Activated CD8-positive, alpha-beta memory T cell treated with anti-CD3 and anti-CD28 coated beads for 36 hours (primary cell): ENCODE data around the gene HSD17B8. TPM values are rescaled to one million over a fixed set of nuclear protein-coding genes. Genes with fewer than 3 reads are reported as not detected.
"Not testable (repeated sequence)": the region's sequence is repeated elsewhere in the genome, so short reads cannot be mapped to it uniquely, and the experiment has no call there.

ENCODE experiments used
- CTCF ChIA-PET: fragments of 350-600 bp; sonication (Branson Sonifier 250); formaldehyde crosslinking; loops from one replicate; lab custom pipeline; 2021; ENCODE audit warnings: antibody characterized with exemption; lab: Charles Lee
- POLR2A ChIA-PET: fragments of 350-600 bp; sonication (Branson Sonifier 250); formaldehyde crosslinking; loops from one replicate; lab custom pipeline; 2021; ENCODE audit warnings: antibody characterized with exemption; lab: Charles Lee
- total RNA-seq, 2 experiments: library from RNA; stranded (reverse); gene quantifications; one replicate each; pipeline ENCODE4 v1.2.3, GENCODE V29; 2021

Gene HSD17B8
- total RNA-seq, 2 experiments from 2014 or later: 20.6 to 25.4 TPM

DNA sequence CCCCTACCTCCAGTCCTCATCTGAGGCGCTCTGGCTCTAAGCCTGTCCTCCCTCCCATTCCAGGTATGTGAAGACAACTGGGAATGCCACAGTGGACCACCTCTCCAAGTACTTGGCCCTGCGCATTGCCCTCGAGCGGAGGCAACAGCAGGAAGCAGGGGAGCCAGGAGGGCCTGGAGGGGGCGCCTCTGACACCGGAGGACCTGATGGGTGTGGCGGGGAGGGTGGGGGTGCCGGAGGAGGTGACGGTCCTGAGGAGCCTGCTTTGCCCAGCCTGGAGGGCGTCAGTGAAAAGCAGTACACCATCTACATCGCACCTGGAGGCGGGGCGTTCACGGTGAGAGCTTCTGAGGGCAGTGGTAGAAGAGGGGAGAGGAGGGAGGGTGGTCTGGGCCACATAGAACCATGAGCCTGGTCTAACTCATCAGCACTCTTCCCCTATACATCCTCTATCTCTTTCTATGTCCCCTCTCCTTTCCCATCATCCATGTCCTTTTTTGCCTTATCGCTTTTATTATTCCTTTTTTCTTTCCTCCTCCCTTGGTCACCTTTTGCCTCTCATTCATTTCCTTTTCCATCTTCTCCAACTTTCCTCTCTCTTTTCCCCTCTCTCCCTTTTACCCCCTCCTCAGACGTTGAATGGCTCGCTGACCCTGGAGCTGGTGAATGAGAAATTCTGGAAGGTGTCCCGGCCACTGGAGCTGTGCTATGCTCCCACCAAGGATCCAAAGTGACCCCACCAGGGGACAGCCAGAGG lies 7.4 kb downstream of the HSD17B8 start:
- ChIA-PET POLR2A (no interaction called here), CTCF (interaction anchor here (1.1 kb wide), 1 partner anchor 21 kb away, joined by 3 read pairs; no protein-coding TSS in a partner anchor)

DNA sequence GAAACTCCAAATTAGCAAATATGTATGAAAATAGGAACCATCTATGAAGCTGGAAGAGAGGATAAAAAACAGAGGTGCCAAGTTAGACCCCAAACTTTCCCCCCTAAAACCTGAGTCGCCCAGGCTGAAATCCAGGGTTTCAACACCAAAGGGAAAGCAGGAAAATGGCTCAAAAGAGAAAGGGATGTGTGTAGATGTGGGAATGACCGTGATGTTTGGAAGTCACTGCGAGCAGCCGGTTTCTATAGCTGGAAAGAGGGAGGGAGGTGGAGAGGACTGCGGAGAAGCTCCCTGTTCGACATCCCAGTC lies 8.4 kb downstream of the HSD17B8 start:
- CTCF ChIA-PET: interaction anchor here (1.2 kb wide), 1 partner anchor 15 kb away, joined by 4 read pairs; no protein-coding TSS in a partner anchor
- POLR2A ChIA-PET: no interaction called here

DNA sequence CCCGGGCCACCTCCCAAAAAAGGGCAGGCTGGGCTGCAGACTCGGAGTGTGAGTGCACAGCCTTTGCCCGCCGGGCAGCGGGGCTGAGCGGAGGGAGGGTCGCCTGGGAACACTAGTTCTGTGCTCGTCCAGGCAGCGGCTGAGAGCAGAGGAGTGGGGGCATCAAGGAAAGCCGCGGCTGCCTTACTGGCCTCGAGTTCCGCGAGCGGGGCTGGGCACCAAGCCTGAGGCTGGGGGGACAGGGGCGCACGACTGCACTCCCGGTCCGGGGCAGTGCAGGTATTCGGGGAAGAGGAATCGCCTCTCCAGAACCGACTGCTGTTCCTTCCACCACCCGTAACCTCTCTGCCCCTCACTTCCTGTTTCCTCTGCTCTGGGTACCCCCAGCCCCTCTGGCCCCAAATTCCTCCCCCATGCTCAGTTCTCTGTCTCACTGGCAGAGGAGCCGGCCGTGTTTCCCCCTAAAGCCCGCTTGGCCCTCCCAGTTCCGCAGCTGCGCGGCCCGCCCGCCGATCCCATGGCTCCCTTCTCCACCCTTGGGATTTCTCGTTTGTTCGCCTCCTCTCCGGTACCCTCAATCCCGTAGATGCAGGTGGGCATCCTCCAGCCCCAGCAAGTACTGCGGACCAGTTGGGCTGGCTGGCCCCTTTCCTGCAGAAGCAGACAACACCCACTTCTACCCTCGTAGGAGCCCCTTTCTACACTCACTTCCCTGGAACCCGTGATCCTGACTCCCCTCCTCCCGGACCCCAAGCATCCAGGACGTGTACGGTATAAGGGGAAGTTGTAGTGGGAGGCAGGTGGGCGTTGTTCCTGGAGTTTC lies 8.9 kb downstream of the HSD17B8 start:
- CTCF ChIA-PET: interaction anchor here (0.6 to 1.2 kb wide), 2 partner anchors 16 to 120 kb away, joined by 3 to 4 read pairs; no protein-coding TSS in a partner anchor
- POLR2A ChIA-PET: no interaction called here

DNA sequence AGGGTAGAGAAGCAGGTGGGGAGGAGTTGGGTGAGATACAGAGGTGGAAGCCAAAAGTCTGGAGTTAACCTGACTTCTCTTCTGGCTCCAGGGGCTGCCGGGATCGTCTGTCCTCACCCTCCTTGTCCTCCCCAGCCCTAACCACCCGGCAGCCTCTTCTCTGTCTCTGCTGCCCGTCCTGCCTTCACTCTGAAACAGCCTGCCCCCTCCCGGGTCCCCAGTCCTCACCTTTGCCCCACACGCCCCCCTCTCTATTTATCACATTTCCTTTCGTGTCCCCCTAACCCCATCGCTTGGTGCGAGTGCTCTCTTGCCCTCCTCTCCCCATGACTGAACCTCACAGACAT lies 9.5 kb downstream of the HSD17B8 start:
- CTCF ChIA-PET: interaction anchor here (0.6 kb wide), 1 partner anchor 120 kb away, joined by 3 read pairs; no protein-coding TSS in a partner anchor
- POLR2A ChIA-PET: no interaction called here

DNA sequence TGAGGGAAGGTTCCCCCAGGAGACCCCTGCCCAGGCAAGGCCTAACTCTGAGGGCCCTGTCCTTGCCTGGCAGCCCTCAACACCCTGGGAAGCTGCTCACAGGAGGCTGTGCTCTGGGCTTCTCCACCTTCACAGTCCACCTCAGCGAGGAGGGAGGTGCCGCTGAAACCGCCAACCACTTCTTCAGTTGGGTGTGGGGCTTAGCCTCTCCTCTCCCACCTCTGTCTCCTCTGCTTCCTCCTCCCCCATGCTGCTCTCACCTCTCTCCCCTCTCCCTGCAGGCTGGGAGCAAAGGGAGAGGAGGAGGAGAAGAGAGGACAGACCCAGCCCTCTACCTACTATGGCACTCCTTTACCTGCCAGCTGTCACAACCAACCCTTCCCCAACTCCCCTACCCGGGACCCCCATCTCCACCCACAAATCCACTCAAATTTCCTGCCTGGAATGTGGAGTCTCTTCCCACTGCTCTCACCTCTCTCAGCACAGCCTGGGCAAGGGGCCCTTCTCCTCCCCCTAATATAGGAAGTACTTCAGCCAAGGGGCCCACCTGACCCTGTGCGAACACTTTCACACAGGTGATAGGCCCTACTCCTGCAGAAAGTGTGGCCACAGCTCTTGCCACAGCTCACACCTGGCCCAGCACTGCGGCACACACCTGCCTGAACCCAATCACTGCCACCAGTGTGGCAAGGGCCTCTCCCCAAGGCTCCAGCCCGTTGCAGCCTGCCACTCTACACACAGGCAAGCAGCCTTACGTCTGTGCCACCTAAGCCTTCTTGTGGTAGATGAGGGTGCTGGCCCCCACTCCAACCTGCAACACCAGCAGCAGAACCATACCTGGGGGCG lies 11.0 kb downstream of the HSD17B8 start:
- CTCF ChIA-PET: interaction anchor here (1.2 kb wide), 1 partner anchor 33 kb away, joined by 3 read pairs; no protein-coding TSS in a partner anchor
- POLR2A ChIA-PET: no interaction called here

DNA sequence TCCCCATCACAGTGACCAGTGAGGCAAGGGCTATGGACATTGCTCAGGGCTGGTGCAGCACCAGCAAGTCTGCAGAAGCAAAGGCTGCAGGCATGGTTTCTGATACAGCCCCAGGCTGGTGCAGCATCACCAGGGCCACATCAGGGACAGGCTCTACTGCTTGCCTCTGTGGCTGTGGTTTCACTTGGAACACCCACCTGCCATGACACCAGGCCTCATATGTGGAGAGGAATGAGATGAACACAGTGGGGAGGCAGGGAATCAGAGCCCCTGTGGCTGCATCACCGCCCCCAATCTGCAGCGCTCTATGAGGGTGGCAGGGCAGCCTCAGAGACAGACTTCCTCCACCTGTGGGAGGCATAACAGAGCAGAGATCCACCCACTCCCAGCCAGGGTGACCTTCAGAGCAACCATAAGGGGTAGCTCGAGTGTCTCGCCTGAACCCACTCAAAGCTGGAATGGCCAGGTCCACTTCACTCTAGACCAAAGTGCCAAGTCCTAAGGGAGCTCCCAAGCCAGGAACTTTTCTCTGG lies 11.7 kb downstream of the HSD17B8 start:
- CTCF ChIA-PET: no interaction called here
- POLR2A ChIA-PET: no interaction called here

DNA sequence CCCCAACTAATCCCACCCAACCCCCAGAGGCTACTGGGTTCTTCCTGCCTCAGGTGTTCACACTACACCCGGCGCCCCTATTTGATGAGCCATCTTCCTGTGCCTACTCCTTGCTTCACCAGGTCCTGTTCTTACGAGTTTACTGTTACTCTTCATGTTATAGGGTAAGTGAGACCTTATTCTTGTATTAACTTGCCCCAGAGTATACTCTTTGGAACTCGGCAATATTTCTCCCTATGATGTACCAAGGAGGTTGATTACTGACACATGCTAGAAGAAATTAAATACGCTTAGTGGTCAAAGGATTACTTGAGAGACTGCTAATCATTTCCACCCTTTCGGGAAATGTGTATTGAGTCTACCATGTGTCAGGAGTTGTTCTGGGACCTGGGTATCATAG lies 12.8 kb downstream of the HSD17B8 start:
- CTCF ChIA-PET: no interaction called here
- POLR2A ChIA-PET: no interaction called here

DNA sequence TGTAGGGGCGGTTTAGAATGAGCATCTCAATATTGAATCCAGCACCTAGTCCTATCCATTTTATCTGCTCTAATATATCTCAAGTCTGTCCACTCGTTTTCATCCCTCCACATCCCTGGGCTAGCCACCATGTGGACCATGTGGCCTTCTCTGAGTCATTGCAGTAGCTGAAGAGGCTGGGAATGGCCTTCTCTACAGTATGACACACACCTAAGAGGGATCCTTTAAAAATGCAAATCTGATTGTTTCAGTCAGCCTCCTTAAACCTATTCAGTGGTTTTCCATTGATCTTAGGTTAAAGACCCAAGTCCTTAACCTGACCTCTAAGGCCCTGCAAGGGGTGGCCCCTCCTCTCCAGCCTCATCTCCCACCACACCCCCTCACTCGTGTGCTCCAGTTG lies 13.2 kb downstream of the HSD17B8 start:
- POLR2A ChIA-PET: no interaction called here
- CTCF ChIA-PET: no interaction called here

DNA sequence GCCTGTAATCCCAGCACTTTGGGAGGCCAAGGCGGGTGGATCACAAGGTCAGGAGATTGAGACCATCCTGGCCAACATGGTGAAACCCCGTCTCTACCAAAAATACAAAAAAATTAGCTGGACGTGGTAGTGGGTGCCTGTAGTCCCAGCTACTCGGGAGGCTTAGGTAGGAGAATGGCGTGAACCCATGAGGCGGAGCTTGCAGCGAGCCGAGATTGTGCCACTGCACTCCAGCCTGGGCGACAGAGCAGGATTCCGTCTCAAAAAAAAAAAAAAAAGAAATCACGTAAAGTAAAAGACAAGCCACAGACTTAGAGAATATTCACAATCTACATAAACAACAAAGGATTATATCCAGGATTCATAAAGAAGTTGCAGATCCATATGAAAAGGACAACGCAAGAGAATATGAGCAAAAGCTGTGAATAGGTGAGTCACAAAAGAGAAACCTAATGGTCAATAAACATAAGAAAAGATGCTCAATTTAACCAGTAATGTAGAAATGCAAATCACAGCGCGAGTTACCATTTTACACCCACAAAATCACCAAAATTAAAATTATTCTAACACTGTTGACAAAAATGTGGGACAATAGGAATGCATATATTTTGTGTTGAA lies 22.2 kb downstream of the HSD17B8 start:
- POLR2A ChIA-PET: not testable (repeated sequence)
- CTCF ChIA-PET: interaction anchor here (1.0 kb wide), 1 partner anchor 100 kb away, joined by 3 read pairs; no protein-coding TSS in a partner anchor

DNA sequence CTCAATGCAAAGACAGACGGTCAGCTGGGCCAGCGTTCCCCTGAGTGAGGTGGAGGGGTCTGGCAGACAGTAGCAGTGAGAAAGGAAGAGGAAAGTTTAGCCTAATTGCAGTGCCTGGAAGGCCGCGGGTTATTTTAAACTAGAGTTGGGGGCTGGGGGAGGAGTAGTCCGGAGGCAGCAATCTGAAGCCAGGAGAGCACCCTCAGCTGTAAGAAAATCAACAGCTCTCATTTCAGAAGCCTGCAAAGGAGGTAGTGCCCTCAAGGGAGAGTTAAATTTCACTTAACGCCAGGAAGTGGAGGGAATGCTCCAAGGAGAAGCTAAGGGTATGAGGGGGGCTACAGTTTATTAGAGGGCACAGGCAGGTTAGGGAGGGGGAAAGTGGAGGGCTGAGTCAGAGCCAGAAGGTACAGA lies 30.8 kb downstream of the HSD17B8 start:
- ChIA-PET POLR2A (no interaction called here), CTCF (no interaction called here)

DNA sequence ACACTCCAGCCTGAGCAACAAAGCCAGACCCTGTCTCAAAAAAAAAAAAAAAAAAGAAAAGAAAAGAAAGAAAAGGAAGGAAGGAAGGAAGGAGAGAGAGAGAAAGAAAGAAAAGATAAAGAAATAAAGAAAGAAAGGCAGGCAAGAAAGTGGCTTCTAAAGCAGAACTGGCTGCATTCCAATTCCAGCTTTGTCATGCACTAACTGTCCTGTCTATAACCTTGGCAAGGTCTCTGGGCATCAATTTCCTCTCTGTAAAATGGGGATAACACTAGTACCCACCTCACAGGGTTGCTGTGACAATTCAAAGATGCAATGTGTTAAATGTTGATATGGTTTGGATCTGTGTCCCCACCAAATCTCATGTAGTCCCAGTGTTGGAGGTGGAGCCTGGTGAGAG lies 31.9 kb downstream of the HSD17B8 start:
- CTCF ChIA-PET: interaction anchor here (0.7 kb wide), 1 partner anchor 342 kb away, joined by 3 read pairs; no protein-coding TSS in a partner anchor

DNA sequence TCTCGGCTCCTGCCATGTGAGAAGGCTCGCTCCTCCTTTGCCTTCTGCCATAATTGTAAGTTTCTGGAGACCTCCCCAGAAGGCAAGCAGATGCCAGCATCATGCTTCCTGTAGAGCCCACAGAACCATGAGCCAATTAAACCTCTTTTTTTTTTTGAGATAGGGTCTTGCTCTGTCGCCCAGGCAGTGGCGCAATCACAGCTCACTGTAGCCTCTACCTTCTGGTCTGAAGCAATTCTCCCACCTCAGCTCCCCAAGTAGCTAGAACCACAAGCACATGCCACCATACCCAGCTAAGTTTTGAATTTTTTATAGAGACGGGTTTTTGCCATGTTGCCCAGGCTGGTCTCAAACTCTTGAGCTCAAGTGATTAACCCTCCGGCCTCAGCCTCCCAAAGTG lies 32.4 kb downstream of the HSD17B8 start:
- ChIA-PET POLR2A (interaction anchor here (0.5 kb wide), 1 partner anchor 18 kb away, joined by 5 read pairs; no protein-coding TSS in a partner anchor), CTCF (no interaction called here)

More for the DNA sequence above, 31.9 kb downstream of the HSD17B8 start:
- POLR2A ChIA-PET: interaction anchor here (0.5 to 0.6 kb wide), 2 partner anchors 17 to 41 kb away, joined by 3 to 5 read pairs; partner anchors contain the start of gene B3GALT4

DNA sequence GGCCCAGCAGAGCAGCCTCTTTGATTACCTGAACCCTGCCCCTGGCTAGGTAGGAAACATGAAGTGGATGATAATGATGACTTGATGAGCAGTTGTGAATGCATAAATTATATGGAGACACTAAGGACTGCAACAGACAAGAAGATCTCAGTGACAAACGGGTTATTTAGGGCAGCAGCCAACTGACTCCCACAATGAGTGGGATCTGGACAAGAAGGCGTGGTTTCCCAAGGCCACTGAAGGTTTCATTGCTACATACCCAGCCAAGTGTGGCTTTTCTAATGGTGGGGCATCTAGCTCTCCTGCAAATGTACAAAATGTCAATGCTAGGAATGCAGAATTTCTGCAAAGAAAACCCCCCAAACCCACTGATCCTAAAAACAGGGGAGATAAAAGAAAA lies 33.3 kb downstream of the HSD17B8 start:
- ChIA-PET CTCF (interaction anchor here (0.6 to 0.7 kb wide), 2 partner anchors 8 to 86 kb away, joined by 3 to 4 read pairs; no protein-coding TSS in a partner anchor), POLR2A (no interaction called here)

DNA sequence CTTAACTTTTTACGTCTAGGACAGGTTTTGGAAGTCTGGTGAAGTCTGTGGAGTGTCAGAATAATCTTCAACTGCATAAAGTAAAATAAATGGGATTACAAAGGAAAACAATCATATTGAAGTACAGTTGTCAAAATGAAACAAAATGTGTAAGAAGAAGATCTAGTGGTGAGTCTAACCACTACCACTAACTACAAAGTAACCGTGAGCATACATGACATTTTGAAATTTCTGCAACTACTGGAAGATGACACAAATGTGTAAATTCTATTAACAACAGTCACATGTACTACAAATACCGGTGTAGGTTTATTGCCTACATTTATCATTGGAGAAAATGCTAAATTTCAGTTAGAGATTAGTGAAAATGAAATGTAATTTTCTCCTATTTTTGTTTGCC lies 37.5 kb downstream of the HSD17B8 start:
- CTCF ChIA-PET: no interaction called here

DNA sequence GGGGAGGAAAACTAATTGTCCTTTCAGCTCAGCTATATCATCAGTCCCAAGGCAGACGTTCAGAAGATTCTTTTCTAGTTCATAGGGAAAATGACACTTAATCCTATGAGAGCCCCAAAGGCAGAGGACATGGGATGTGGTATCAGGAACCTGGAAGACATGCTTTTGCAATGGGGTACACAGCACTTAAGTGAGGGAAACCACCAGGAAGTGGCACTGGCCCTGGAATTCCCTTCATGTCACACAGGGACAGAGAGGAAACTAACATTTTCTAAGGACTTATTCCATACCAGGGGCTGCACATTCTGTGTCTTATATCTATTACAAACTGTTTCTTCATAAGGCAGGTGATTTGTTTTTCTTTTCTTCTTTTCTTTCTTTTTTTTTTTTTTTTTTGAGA lies 39.0 kb downstream of the HSD17B8 start:
- POLR2A ChIA-PET: interaction anchor here (0.7 kb wide), 1 partner anchor 39 kb away, joined by 4 read pairs; the partner anchor contains the start of gene HSD17B8
- CTCF ChIA-PET: interaction anchor here (0.7 to 1.5 kb wide), 5 partner anchors 46 to 170 kb away, joined by 3 to 6 read pairs (median 3); partner anchors contain the start of gene HLA-DPA1

More for the DNA sequence above, 37.5 kb downstream of the HSD17B8 start:
- POLR2A ChIA-PET: no interaction called here

DNA sequence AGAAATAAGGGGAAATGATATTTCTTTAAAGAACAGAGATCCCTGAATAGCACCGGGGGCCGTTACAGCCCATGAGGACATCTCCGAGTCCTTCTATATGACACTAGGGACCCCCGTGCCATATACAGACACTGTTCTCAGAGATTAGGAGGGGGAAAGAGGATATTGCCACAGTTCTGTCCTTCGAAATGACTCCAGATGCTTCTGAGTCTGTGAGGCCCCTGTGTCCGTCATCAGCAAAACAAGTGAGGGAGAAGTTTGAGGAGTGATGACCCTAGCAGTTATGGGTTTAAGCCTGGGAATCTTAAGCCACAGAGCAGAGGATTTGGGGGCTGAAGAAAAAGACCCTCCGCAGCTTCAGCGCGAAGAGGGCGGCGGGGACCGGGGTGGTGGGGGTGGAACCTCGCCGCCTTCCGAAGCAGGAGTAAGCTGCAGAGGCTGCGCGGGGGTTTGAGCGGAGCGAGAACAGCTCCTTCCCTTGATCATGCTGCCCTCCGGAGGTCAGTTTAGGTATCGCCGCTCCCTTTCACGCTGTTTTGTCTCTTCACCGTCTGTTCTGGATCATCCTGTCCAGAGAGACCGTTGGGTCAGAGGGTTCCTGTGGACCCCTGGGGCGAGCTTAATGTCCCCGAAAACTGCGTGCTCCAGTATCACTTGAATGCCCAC lies 43.7 kb downstream of the HSD17B8 start:
- ChIA-PET CTCF (interaction anchor here (0.5 to 3.0 kb wide), 30 partner anchors 13 to 1701 kb away, joined by 3 to 21 read pairs (median 4); partner anchors contain the start of genes ATP6V1G2, HLA-DOA, HLA-DPB1 and HSD17B8), POLR2A (interaction anchor here (0.7 to 3.6 kb wide), 9 partner anchors 23 to 276 kb away, joined by 3 to 33 read pairs (median 6); partner anchors contain the start of genes B3GALT4, RING1, RPS18 and VPS52)

DNA sequence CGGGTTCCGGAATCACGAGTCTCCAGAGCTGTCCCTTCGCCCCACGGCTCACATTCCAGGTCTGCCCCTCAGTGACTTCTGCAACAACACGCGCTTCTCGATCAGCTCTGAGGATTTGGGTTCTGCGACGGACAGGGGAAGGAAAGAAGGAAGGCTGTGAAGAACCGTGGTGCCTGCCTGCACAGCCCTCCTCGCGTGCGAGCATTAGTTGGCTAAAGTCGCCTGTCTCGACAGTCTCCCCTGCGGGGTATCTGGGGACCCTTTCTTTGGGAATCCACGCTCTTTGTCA lies 44.1 kb downstream of the HSD17B8 start:
- CTCF ChIA-PET: interaction anchor here (0.5 to 3.0 kb wide), 28 partner anchors 13 to 1702 kb away, joined by 3 to 21 read pairs (median 4); partner anchors contain the start of genes ATP6V1G2, HLA-DOA, HLA-DPB1 and HSD17B8
- POLR2A ChIA-PET: interaction anchor here (0.7 to 3.6 kb wide), 9 partner anchors 23 to 277 kb away, joined by 3 to 33 read pairs (median 6); partner anchors contain the start of genes B3GALT4, RING1, RPS18 and VPS52
